K562 (cell line): ENCODE data around the gene ADPRM. TPM values are rescaled to one million over a fixed set of nuclear protein-coding genes. Genes with fewer than 3 reads are reported as not detected.
A peak's percentile ranks its signal among the peaks of the same experiment; 100 is the strongest.

Source experiments
- ATAC-seq: fragments of 200-7000 bp; cut with Tn5 transposase; 3 replicates; pipeline ENCODE4 v1.9.1; 2020; ENCODE audit warnings: moderate library complexity
- BruUV-seq: library from RNA; stranded (reverse); fragments of 400-500 nt; replicated peaks from 2 replicates; lab custom pipeline; 2021; lab: Mats Ljungman, UMichigan
- CTCF ChIA-PET: fragments of 300-600 bp; formaldehyde crosslinking; extraction: SDS; loops from one replicate; lab custom pipeline; 2021; ENCODE audit warnings: low intra/inter-chr PET ratio; lab: Yijun Ruan, JAX
- POLR2A ChIA-PET: fragments of 300-600, 350-650 bp; sonication (Branson Sonifier 250); formaldehyde crosslinking; extraction: SDS; loops from one replicate; lab custom pipeline; 2021; ENCODE audit warnings: antibody characterized with exemption, inconsistent platforms; lab: Yijun Ruan, JAX
- DNase-seq, 4 experiments: peaks; one replicate each; pipeline versions ENCODE4 v3.0.0 to v3.0.0-alpha.2; 2011 to 2018; ENCODE audit warnings: low spot score in 3 of 4, mixed read lengths in 3 of 4; ENCODE audit errors: extremely low read depth in 1 of 4
- FAIRE-seq: peaks from 2 replicates; lab custom pipeline; 2011; peaks lifted over from hg19 to GRCh38; lab: Jason Lieb, UNC
- H2AFZ ChIP-seq: 2 replicates; pipeline ENCODE4 v1.6.0; 2011; ENCODE audit warnings: low read depth, low read length, control low read depth, inconsistent platforms
- H3K27ac ChIP-seq: fragments of 200-600 bp; 3 replicates; pipeline ENCODE4 v1.8.0; 2011; ENCODE audit warnings: low read depth, mild to moderate bottlenecking, control low read depth, inconsistent platforms, low read length, moderate library complexity, mixed read lengths; ENCODE audit errors: extremely low read depth
- H3K27me3 ChIP-seq, 2 experiments: fragments of 300-600 bp in 1 of 2; 2 replicates in 1 of 2; 3 replicates in 1 of 2; pipeline versions ENCODE4 v1.6.0 to v1.8.0; 2011; ENCODE audit warnings: inconsistent platforms in 2 of 2, low read length in 2 of 2, mild to moderate bottlenecking in 1 of 2, mixed read lengths in 1 of 2, moderate library complexity in 1 of 2; ENCODE audit not compliant: control insufficient read depth in 2 of 2, insufficient read depth in 2 of 2
- H3K36me3 ChIP-seq: fragments of 300-600 bp; 3 replicates; pipeline ENCODE4 v1.8.0; 2011; ENCODE audit warnings: mild to moderate bottlenecking, low read length, inconsistent platforms; ENCODE audit not compliant: control insufficient read depth, insufficient read depth
- H3K4me1 ChIP-seq, 2 experiments: fragments of 200-600 bp in 1 of 2; replicated peaks in 1 of 2; 2 replicates in 1 of 2; 3 replicates in 1 of 2; pipeline versions ENCODE4 v1.5.1 to v1.8.0; 2011; ENCODE audit warnings: inconsistent platforms in 2 of 2, low read length in 2 of 2, mild to moderate bottlenecking in 1 of 2, mixed read lengths in 1 of 2, moderate library complexity in 1 of 2; ENCODE audit not compliant: control insufficient read depth in 2 of 2, insufficient read depth in 2 of 2
- H3K4me2 ChIP-seq: 2 replicates; pipeline ENCODE4 v1.6.1; 2011; ENCODE audit warnings: low read length, control low read depth, inconsistent platforms, mixed read lengths; ENCODE audit not compliant: insufficient read depth
- H3K4me3 ChIP-seq: fragments of 200-600 bp; sonication (generic), shearing (Covaris generic); 2 replicates; pipeline ENCODE4 v1.5.1; 2016; ENCODE audit warnings: control low read depth, inconsistent platforms
- H3K79me2 ChIP-seq: fragments of 200-600 bp; 3 replicates; pipeline ENCODE4 v1.8.0; 2011; ENCODE audit warnings: low read length, inconsistent platforms; ENCODE audit not compliant: control insufficient read depth, insufficient read depth
- H3K9ac ChIP-seq, 2 experiments: 2 replicates each; pipeline versions ENCODE4 v1.6.0 to v1.6.1; 2011; ENCODE audit warnings: low read depth in 2 of 2, low read length in 2 of 2, control low read depth in 1 of 2, inconsistent platforms in 1 of 2, mild to moderate bottlenecking in 1 of 2, mixed read lengths in 1 of 2; ENCODE audit not compliant: insufficient read depth in 1 of 2
- H3K9me1 ChIP-seq: one replicate; pipeline ENCODE4 v1.6.0; 2011; ENCODE audit warnings: inconsistent platforms, mild to moderate bottlenecking, low read length, moderate library complexity; ENCODE audit not compliant: control insufficient read depth, insufficient read depth
- H3K9me3 ChIP-seq: replicated peaks from 2 replicates; pipeline ENCODE4 v1.5.1; 2011; ENCODE audit warnings: low read depth, low read length, inconsistent platforms; ENCODE audit not compliant: control insufficient read depth, insufficient read depth
- H4K20me1 ChIP-seq: replicated peaks from 2 replicates; pipeline ENCODE4 v1.6.1; 2011; ENCODE audit warnings: low read length, inconsistent platforms, mixed read lengths; ENCODE audit not compliant: control insufficient read depth, insufficient read depth
- ATF1 ChIP-seq, 2 experiments: fragments of 450-650 bp in 1 of 2; IDR thresholded peaks; 2 replicates each; pipeline ENCODE4 v1.6.1; 2016; ENCODE audit warnings: missing compliant biosample characterization in 1 of 2, missing genetic modification characterization in 1 of 2
- ATF3 ChIP-seq, 2 experiments: fragments of 450-650 bp in 1 of 2; sonication (generic) in 1 of 2; formaldehyde crosslinking in 1 of 2; IDR thresholded peaks in 1 of 2; conservative IDR thresholded peaks in 1 of 2; 2 replicates each; pipeline versions ENCODE4 v1.6.1 to v1.8.1; 2016 to 2023; ENCODE audit warnings: mild to moderate bottlenecking in 2 of 2, moderate library complexity in 2 of 2, inconsistent platforms in 1 of 2, missing genetic modification reagents in 1 of 2
- E2F8 ChIP-seq: fragments of 450-650 bp; IDR thresholded peaks from 2 replicates; pipeline ENCODE4 v1.7.1; 2018; ENCODE audit warnings: mild to moderate bottlenecking, low read depth; ENCODE audit not compliant: partially characterized antibody
- SAFB2 ChIP-seq: fragments of 200-400 bp; formaldehyde crosslinking; IDR thresholded peaks from 2 replicates; pipeline ENCODE4 v1.6.1; 2018; ENCODE audit warnings: borderline replicate concordance, low read length, low read depth, moderate library complexity; ENCODE audit not compliant: severe bottlenecking
- ZFP30 ChIP-seq: fragments of 250-450 bp; sonication (Bioruptor Pico); IDR thresholded peaks from 2 replicates; pipeline ENCODE4 v1.8.0; 2022; ENCODE audit warnings: moderate library complexity, mild to moderate bottlenecking, inconsistent platforms, borderline replicate concordance
- ZNF239 ChIP-seq: fragments of 250-450 bp; sonication (Bioruptor Pico); IDR thresholded peaks from 2 replicates; pipeline ENCODE4 v1.4.0; 2020; ENCODE audit warnings: mild to moderate bottlenecking
- ZNF280A ChIP-seq: fragments of 450-650 bp; IDR thresholded peaks from 2 replicates; pipeline ENCODE4 v1.6.1; 2018; ENCODE audit warnings: mild to moderate bottlenecking, low read depth; ENCODE audit not compliant: partially characterized antibody
- ZNF316 ChIP-seq: fragments of 450-650 bp; IDR thresholded peaks from 2 replicates; pipeline ENCODE4 v1.6.1; 2016
- ZNF561 ChIP-seq: fragments of 450-650 bp; formaldehyde crosslinking; conservative IDR thresholded peaks from 2 replicates; pipeline ENCODE4 v1.4.0; 2020; ENCODE audit warnings: mild to moderate bottlenecking, moderate library complexity
- ZNF668 ChIP-seq: fragments of 250-450 bp; sonication (Bioruptor Pico); IDR thresholded peaks from 2 replicates; pipeline ENCODE4 v1.8.0; 2022; ENCODE audit warnings: mild to moderate bottlenecking, inconsistent platforms
- WGBS: fragments of 100-300 bp; shearing (Covaris generic); methylation state at CpG from one replicate; pipeline ENCODE4 v1.1.6; 2016; ENCODE audit warnings: low coverage, mixed read lengths; ENCODE audit not compliant: insufficient coverage; ENCODE audit errors: missing lambda C conversion rate; 5-methylcytosine and 5-hydroxymethylcytosine counted together
- in situ Hi-C: fragments of 300-500 bp; cut with MboI; formaldehyde crosslinking; loops from 4 replicates; pipeline ENCODE4 v1.15.0; 2018; ENCODE audit warnings: inconsistent platforms, mixed read lengths
- intact Hi-C: fragments of 100-400 bp; cut with micrococcal nuclease; formaldehyde crosslinking; loops from 2 replicates; pipeline ENCODE4 v1.14.2; 2022
- polyA plus RNA-seq, 8 experiments: library from polyadenylated mRNA; depleted of rRNA in 4 of 8; stranded (reverse) in 5 of 8; unstranded in 3 of 8; fragments of >200 nt; fragmentation: Nextera tagmentation in 2 of 8; fragmentation: Illumina TruSeq in 1 of 8; extraction: Ambion mirVana in 2 of 8; extraction: Trizol in 1 of 8; gene quantifications; 2 replicates each; pipeline versions ENCODE4 v1.2.1 to v1.2.3, GENCODE V29; 2011 to 2014; ENCODE audit warnings: inconsistent platforms in 1 of 8, missing spikeins in 1 of 8
- total RNA-seq, 7 experiments: library from RNA; depleted of rRNA in 6 of 7; stranded (reverse); fragments of >200 nt in 6 of 7; fragmentation: Illumina TruSeq in 2 of 7; extraction: Trizol in 2 of 7; gene quantifications; 2 replicates each; pipeline versions ENCODE4 v1.2.1 to v1.2.3, GENCODE V29; 2011 to 2021; ENCODE audit warnings: low replicate concordance in 1 of 7

Gene ADPRM
- total and polyA plus RNA-seq, 9 of the 15 experiments (the other 6 are each of a cell fraction or from before 2014, with no cell fraction given), result 4.7 to 17.6 (median 6.2) TPM

GRCh38 chr17:10713318-10713717 is 15.9 kb downstream of the ADPRM start:
- Histone ChIP-seq H3K4me1 (no peaks in the 10 kb centered on the region), H3K4me2 (no peak overlapping the region), H3K9me1 (no peaks in the 10 kb centered on the region), H3K4me3 (no peak overlapping the region), H3K9me3 (no peaks in the 10 kb centered on the region), H3K27me3 (no peaks in the 10 kb centered on the region), H3K79me2 (no peaks in the 10 kb centered on the region), H3K9ac (no peak overlapping the region), H3K36me3 (peaks cover 28% of the 10 kb centered on the region; the same call in 1 of the 3 replicates), H2AFZ (no peak overlapping the region), H4K20me1 (no peaks in the 10 kb centered on the region), H3K27ac (no peak overlapping the region)
- no TSS peak for BruUV-seq
- WGBS, result 93% methylated on average over 2 of the region's 2 CpGs
- intact Hi-C loops, result no loop called here
- in situ Hi-C loops, result no loop called here
- ATAC-seq (no peak), DNase-seq (no peak), FAIRE-seq (no peak)
- CTCF ChIA-PET, result no interaction called here
- POLR2A ChIA-PET, result no interaction called here
- TF ChIP-seq ZNF239 (CRISPR knock-in tag), result no peak

- Histone ChIP-seq H3K9me3 (no peaks in the 10 kb centered on the region), H3K9ac (no peak overlapping the region), H3K79me2 (no peaks in the 10 kb centered on the region), H3K4me1 (no peaks in the 10 kb centered on the region), H3K36me3 (peaks cover 13% of the 10 kb centered on the region; the same call in 1 of the 3 replicates), H3K27me3 (no peaks in the 10 kb centered on the region), H3K4me3 (no peak overlapping the region), H4K20me1 (no peaks in the 10 kb centered on the region), H3K4me2 (peak overlapping the region; percentile 16; the same call in 1 of the 2 replicates), H3K27ac (no peak overlapping the region), H2AFZ (no peak overlapping the region), H3K9me1 (no peaks in the 10 kb centered on the region)
- FAIRE-seq, result no peak
- in situ Hi-C loops, result no loop called here
- POLR2A ChIA-PET, result no interaction called here
- BruUV-seq, result no TSS peak
- intact Hi-C loops, result no loop called here
- WGBS, result 4% methylated on average over 7 of the region's 10 CpGs
- CTCF ChIA-PET, result no interaction called here
- peak in 1 of 4 experiments; percentile 21 for DNase-seq
- peak; percentile 43; the same call in 2 of the 3 replicates for ATAC-seq
- TF ChIP-seq ZNF280A (no peak), ATF1 (CRISPR knock-in tag; IDR thresholded peaks at IDR 0.05) (no peak), ATF1 (tag; IDR thresholded peaks at IDR 0.05) (peak; percentile 35; the same call in 1 of the 2 replicates), ATF3 (IDR thresholded peaks at IDR 0.05) (peak; percentile 64), ATF3 (CRISPR knock-in tag; conservative IDR thresholded peaks at IDR 0.05) (no peak), ZFP30 (CRISPR knock-in tag) (no peak), ZNF561 (no peak), ZNF316 (peak; percentile 67), E2F8 (no peak), ZNF668 (no peak), SAFB2 (no peak)
Observed at GRCh38 chr17:10716218-10716617, 18.8 kb downstream of the ADPRM start.
